GM19468 (cell line): Measurements from ENCODE around the gene RNU1-3.
"Not testable (repeated sequence)": the region's sequence is repeated elsewhere in the genome, so short reads cannot be mapped to it uniquely, and the experiment has no call there.

ENCODE experiments used
- ATAC-seq: cut with Tn5 transposase; IDR thresholded peaks from one replicate; pipeline ENCODE4 v1.9.1; 2021; ENCODE audit warnings: mild to moderate bottlenecking, moderate library complexity, moderate number of reproducible peaks; ENCODE audit not compliant: unreplicated experiment; ENCODE audit errors: extremely low read depth

Gene RNU1-3

DNA sequence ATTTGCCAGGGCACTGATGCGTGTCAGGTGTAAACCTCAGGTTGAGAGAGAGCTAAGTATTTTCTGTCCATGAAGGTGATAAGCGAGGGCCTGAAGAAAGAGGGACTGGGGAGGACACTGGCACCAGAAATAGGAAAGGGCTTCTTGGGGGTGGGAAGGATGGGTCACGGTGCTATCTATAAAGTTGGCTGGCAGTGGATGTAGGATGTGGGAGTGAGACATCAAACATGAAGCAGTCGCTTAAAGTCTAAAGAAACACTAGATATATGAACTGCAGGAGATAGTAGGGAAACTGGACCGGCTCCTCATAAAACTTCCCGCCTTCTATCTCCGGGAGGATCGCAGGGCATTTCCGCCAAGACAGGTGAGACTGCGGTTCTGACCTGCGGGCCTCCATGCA lies 912 bp downstream of the RNU1-3 start:
- ATAC-seq, result not testable (repeated sequence)

DNA sequence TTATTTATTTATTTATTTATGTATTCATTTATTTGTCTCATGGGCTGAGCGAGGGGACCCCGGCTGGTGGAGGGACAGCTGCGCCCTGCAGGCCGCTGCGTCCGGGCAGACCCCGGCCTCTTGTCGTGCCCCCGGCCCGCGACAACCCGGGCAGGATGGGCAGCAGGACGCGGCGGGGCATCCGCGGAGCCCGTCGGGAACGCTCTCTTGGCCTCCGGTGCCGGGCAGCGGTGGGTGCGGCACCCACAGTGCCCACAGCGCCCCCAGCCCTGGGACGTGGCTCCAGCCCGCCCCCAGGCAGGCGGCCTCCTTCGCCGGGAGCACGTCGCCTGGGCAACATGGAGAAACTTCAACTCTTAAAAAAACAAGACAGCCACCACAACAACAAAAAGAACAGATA lies 8.5 kb downstream of the RNU1-3 start:
- not testable (repeated sequence) for ATAC-seq

DNA sequence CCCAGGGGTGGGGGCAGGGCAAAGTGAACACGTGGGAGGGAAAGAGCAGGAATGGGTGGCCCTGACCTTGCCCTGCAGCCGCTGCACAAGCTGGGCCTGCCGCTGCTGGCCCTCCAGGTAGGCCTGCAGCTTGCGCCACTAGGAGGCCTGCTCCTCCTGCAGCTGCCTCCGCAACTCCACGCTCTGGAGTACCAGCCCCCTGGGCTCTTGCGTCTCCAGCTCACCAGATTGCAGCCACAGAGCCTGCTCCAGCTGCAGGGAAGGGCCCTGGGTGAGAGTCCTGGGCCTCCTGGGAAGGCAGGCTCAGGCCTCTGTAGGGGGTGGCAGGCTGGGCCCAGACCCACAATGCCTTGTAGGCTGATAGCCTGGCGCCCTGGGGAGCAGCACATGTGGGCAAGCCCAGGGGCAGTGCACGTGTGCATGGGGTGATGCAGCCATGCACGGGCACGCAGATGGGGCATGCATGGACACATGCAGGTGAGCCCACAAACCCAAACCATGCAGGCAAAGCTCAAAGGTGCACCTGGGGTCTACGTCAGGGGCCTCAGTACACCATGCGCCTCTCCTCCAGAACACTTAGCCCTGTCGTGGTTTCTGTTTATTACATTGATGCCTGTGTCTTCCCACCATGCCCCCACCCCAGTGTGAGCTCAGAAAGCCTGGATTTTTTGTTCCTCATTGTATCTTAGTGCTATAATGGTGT lies 9.6 kb downstream of the RNU1-3 start:
- ATAC-seq, result not testable (repeated sequence)

DNA sequence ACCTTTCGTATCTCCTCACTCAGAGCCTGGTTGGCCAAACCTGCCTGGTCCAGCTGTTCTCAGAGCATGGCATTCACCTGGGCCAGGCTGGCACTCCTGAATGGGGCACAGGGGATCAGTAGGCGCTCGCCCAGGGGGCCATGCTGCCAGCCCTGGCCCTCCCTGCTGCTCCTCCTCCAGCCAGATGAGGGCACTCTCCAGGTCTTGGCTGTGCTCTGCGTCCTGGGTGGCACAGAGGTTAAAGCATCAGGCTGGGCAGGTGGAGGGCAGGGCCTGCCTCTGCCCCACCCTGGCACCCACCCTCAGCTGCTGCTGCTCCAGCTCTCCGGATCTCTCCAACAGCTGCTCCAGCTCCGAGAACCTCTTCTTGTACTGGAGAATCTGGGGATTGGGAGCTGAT lies 10.2 kb downstream of the RNU1-3 start:
- not testable (repeated sequence) for ATAC-seq

DNA sequence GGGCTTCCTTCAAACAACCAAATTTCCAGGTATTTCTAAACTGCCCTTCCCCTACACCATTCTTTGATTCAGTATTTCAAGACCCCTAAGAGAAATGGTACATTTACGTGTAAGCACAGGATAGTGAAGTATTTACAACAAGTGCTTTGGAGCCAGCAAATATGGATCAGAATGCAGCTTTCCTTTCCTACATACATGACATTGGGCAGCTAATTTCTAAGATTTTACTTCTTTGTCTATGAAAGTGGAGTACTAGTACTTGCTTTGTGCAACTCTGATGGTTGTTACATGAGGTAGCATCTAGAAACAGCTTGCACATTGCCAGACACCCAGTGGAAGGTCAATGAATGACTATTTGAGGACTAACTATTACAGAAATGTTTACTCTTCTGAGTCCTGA lies 15.2 kb downstream of the RNU1-3 start:
- ATAC-seq, result not testable (repeated sequence)

DNA sequence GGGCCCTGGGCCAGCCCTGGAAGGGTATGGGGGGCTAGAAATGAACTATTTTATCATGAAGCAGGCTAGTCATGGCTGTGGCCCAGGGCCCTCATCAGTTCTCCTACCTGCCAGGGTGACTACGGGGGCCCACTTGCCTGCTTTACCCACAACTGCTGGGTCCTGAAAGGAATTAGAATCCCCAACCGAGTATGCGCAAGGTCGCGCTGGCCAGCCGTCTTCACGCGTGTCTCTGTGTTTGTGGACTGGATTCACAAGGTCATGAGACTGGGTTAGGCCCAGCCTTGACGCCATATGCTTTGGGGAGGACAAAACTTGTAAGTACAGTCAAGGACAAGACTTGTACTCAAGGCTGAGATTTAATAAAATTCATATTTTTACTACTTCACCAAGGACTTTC lies 16.8 kb downstream of the RNU1-3 start:
- ATAC-seq, result not testable (repeated sequence)

DNA sequence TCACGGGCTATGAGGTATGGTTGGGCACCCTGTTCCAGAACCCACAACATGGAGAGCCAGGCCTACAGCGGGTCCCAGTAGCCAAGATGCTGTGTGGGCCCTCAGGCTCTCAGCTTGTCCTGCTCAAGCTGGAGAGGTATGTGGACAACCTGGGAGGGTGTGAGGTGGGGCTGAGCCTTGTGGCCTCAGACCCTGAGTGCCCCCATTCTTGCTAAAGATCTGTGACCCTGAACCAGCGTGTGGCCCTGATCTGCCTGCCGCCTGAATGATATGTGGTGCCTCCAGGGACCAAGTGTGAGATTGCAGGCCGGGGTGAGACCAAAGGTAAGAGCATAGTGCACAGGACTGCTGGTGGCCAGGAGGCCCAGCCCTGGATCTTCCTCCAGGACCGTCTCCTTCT lies 17.4 kb downstream of the RNU1-3 start:
- not testable (repeated sequence) for ATAC-seq

DNA sequence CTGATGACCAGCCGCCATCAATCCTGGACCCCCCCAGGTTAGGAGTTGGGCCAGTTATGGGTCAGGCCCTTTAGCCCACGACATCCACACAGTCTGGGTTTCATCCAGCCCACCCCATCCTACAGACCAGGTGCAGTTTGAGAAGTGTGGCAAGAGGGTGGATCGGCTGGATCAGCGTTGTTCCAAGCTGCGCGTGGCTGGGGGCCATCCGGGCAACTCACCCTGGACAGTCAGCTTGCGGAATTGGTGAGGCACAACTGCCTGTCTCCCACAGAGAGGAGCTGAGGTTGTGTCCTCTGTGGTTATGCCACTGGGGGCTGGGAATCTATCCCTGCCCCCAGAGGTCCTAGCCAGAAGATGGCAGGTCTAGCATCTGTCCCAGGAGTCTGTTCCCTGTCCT lies 18.0 kb downstream of the RNU1-3 start:
- not testable (repeated sequence) for ATAC-seq

DNA sequence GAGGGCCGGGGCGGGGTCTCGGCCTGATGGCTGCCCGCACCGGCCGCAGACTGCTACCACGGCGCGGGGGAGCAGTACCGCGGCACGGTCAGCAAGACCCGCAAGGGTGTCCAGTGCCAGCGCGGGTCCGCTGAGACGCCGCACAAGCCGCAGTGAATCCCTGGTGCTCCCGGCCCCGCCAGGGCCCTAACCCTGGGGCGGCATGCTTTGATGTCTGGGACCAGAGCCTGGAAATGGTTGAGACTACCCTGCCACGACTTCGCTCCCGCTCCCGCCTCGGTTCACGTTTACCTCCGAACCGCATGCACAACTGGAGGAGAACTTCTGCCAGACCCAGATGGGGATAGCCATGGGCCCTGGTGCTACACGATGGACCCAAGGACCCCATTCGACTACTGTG lies 18.5 kb downstream of the RNU1-3 start:
- ATAC-seq, result not testable (repeated sequence)

DNA sequence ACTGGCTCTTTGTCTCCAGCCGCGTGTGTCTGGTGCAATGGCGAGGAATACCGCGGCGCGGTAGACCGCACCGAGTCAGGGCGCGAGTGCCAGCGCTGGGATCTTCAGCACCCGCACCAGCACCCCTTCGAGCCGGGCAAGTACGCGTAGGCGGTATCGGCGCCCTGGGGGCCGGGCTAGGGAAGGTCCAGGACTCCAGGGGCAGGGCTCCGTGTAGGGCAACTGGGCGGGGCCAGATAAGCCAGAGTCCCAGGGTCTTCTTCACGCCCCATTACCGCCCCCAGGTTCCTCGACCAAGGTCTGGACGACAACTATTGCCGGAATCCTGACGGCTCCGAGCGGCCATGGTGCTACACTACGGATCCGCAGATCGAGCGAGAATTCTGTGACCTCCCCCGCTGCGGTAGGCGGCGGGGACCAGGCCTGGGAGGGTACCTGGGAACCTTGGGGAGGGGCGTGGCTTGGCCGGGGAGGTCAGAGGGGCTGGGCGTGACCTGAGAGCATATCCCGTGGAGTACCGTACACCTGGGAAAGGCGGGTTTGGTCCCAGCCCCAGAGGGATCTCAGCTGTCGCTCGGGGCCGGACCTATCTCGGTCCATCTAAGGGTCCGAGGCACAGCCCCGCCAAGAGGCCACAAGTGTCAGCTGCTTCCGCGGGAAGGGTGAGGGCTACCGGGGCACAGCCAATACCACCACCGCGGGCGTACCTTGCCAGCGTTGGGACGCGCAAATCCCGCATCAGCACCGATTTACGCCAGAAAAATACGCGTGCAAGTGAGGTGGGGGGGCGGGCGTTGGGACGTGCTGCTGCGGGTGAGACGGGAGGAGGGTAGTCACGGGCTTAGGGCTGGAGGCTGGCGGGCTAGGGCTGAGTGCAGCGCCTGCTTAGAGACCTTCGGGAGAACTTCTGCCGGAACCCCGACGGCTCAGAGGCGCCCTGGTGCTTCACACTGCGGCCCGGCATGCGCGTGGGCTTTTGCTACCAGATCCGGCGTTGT lies 19.3 kb downstream of the RNU1-3 start:
- not testable (repeated sequence) for ATAC-seq

DNA sequence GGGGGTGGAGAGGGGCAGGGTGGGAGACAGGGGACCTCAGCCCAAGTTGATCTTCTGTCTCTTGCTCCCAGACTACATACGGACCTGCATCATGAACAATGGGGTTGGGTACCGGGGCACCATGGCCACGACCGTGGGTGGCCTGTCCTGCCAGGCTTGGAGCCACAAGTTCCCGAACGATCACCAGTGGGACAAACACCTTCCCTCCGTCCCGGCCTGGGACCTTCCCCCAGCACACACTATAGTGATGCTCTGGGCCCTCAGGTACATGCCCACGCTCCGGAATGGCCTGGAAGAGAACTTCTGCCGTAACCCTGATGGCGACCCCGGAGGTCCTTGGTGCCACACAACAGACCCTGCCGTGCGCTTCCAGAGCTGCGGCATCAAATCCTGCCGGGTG lies 20.0 kb downstream of the RNU1-3 start:
- ATAC-seq, result not testable (repeated sequence)

DNA sequence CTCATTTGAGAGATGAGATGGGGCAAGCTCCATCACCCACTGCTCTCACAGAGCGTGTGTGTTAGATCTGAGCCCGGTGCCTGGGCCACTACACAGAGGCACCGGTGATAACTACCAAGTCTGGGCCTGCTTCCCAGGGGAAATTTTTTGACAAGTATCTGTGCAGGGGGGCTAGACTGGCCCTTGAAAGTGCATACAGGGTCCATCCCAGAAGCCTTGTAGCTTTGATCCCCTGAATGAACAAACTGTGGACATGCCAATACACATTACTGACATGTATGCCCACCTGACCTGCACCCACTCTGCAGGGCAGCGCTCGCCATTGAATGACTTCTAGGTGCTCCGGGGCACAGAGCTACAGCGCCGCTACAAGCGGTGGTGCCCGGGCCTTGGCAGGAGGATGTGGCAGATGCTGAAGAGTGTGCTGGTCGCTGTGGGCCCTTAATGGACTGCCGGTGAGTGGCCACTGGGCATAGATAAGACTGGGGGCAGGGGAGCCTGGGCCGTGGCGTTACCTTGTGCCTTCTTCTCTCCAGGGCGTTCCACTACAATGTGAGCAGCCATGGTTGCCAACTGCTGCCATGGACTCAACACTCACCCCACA lies 20.6 kb downstream of the RNU1-3 start:
- not testable (repeated sequence) for ATAC-seq

DNA sequence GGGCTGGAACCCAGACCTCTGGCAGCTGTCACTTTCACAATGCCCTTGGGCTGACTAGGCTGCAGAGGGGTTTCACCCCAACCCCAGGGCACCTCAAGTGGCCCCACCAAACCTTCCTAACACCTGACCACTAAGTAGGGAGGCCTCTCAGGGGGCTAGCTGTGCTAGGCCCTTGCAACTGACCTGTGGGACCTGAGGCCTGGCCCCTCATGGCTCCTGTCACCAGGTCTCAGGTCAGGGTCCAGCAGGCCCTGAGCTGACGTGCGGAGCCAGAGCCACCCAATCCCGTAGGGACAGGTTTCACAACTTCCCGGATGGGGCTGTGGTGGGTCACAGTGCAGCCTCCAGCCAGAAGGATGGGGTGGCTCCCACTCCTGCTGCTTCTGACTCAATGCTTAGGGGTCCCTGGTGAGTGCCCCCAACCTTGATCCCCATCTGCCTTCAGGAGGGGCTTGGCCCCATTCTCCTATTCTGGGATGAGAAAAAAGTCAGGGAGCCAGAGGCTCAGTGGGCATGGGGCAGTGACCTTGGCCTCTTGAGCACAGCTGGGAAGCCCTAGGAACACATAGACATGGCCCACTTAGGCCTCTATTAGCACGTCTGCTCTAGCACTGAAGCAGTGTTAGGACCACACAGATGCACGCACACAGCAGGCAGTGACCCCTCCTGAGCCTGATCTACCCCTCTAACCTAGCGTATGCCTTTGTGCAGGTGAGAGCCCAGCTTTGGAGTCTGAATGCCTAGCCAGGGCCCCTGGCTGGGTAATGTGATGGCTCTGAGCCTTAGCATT lies 21.3 kb downstream of the RNU1-3 start:
- ATAC-seq, result peak; percentile 2

DNA sequence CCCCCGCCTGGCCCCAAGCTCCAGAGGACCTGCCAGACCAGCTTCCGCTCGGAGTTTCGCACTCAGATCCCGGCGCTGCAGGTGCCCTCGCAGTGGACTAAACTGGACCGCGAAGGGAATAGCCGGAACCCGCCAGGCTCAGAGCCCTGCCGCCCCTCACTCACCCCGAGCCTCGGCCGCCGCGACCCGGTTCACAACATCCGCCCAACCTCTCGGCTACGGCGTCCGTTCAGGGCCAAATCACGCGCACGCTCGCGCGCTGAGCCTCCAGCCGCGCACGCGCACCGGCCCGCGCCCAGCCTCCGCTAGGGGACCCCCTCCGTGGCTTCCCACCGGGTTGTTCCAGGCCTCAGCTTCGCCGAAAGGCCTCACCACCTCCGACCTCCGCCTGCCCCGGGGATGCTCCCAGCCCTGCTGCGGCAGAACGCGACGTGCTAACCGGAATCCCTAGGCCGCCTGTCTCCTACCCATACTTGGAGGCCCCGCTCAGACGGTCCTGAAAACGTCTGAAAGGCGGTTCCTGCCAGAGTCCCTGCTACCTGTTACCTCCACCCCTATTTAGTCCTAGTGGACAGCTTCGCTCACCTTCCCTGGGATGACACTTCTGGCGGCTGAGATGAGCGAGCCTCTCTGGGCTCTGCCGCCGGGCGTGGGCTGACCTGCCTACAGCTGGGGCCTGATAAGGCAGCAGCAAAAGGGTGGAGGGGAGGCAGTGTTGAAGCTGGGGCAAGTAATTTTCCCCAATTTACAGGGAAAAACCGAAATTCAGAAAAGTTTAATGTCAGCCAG lies 22.1 kb downstream of the RNU1-3 start:
- ATAC-seq, result peak; percentile 56

DNA sequence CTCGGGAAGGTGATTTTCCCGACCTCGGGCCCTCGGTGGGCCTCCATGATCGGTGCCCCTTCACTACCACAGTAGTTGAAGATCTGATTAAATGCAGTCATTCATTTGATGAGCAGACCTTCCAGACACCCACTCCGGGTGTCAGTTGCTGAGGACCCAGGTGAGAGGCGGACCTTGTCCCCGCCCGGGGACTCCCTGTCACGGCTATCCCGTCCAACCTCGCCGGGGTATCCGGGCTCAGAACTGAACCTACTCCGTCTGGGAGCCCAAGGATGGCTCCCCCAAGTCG lies 22.6 kb downstream of the RNU1-3 start:
- peak; percentile 8 for ATAC-seq

DNA sequence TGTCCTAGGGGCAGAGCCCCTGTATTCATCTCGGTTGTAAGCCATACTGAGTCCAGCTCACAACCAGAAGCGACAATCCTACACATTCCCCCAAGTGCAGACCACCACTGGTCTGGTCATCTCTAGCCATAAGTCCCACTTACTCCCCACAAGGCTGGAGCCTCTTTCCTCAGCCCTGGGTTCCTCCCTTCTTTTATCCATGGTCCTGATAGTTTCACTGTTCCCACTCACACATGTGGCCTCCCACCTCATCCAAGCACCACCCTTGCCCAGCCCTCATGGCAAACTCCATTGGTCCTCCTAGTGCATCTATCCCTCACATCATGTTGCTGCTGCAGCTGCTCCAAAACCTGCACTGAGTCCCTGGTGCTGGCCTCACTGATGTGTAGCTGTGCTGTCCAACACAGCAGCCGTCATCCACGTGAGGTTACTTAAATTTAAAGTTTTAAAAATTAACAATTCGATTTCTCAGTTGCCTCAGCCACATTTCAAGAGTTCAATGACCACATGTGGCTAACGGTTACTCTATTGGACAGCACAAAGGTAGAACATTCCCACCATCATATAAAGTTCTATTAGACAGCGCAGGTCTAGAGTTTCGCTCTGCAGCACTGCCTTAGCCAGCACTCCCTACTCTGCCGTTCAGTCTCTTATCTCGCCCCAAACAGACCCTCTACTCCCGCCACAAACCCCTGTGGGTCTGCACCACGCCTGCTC lies 23.1 kb downstream of the RNU1-3 start:
- not testable (repeated sequence) for ATAC-seq

DNA sequence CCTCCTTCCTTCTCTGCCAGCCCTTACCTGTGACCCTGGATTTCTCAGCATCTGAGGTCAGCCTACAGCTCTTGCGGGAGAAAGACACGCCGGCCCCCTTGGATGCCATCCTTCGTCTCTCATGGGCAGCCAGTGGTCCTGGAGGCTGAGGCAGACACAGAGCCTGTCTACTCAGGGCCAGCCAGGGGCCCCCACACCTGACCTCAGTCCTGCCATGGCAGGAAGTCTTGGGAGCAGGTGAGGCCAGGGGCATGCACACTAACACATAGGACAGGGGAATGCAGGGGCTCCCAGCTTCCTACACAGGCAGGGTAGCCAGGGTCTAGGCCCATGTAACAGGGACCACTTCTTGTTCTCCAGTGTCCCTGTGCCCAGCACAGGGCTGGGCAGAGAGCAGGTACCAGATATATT lies 23.7 kb downstream of the RNU1-3 start:
- not testable (repeated sequence) for ATAC-seq

DNA sequence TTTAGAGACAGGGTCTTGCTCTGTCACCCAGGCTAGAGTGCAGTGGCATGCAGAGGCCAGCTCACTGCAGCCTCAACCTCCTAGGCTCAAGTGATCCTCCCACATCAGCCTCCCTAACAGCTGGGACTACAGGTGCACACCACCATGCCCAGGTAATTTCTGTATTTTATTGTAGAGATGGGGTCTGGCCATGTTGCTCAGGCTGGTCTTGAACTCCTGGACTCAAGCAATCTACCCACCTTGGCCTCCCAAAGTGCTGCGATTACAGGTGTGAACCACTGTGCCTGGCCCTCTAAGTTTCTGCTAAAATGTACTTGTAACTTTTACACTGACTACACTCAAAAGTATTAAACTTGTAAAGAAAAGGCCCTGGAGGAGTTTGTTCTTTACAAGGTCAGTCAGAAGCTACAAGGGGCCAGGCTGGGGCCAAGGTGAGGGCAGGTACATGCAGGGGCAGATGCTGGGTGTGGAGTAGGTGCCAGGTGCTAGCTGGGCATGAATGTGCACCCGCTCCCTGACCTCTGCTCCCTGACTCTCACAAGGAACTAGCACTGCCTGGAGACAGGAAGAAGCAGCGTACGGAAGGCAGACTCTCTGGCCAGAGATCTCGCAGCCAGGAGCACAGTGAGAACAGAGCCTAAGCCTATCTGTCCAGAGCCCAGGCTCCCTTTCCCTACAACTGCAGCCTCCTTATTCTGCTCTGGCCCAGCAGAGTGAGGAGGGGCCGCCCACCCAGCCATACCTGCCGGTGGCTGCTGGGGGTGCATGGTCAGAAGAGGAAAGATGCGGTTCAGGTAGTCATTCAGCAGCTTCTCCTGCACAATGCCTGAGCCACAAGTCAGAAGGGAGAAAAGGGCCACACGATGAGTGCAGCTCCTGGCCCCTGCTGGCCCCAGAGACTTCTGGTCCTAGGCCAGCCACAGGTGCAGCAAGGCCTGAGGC lies 24.5 kb downstream of the RNU1-3 start:
- not testable (repeated sequence) for ATAC-seq
